ENCODE results near the gene C6. TPM values are rescaled to one million over a fixed set of nuclear protein-coding genes. Genes with fewer than 3 reads are reported as not detected.
"Not testable (repeated sequence)": the region's sequence is repeated elsewhere in the genome, so short reads cannot be mapped to it uniquely, and the experiment has no call there.

Gene C6
- total RNA-seq, 1 donor = 0.27 TPM

- TF ChIP-seq, protein P1, sequence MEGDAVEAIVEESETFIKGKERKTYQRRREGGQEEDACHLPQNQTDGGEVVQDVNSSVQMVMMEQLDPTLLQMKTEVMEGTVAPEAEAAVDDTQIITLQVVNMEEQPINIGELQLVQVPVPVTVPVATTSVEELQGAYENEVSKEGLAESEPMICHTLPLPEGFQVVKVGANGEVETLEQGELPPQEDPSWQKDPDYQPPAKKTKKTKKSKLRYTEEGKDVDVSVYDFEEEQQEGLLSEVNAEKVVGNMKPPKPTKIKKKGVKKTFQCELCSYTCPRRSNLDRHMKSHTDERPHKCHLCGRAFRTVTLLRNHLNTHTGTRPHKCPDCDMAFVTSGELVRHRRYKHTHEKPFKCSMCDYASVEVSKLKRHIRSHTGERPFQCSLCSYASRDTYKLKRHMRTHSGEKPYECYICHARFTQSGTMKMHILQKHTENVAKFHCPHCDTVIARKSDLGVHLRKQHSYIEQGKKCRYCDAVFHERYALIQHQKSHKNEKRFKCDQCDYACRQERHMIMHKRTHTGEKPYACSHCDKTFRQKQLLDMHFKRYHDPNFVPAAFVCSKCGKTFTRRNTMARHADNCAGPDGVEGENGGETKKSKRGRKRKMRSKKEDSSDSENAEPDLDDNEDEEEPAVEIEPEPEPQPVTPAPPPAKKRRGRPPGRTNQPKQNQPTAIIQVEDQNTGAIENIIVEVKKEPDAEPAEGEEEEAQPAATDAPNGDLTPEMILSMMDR (IDR thresholded peaks at IDR 0.05; ENCODE audit: insufficient read depth, low read length) = no peak
Observed at GRCh38 chr5:41243558-41243957, 30.2 kb upstream of the C6 start.

DNA sequence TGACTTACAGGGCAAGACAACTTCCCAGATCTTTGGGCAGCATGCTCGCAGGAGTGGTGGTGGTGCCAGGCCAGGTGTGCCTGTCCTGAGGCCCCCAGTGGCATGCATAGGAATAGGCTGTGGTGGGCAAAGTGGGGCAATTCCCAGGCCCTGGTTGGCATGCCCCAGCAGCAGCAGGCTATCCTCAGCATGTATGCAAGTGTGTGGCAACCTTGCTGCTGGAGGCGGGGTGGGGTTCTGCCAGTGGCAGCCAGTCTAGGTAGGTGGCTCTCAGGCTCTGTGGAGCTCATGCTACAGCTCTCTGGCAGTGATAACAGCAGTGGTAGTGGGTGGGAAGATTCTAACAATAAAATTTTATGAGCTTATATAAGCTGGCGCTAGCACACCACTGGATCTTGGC lies 27.7 kb upstream of the C6 start:
- TF ChIP-seq, protein P1 (IDR thresholded peaks at IDR 0.05; ENCODE audit: insufficient read depth, low read length) = no peak
- DNase-seq (ENCODE audit: low read depth) = no peak
- H3K4me3 ChIP-seq (ENCODE audit: low read depth, low read length) = no peak overlapping the region

More at GRCh38 chr5:41243558-41243957, 30.2 kb upstream of the C6 start:
- H3K4me3 ChIP-seq (ENCODE audit: low read depth, low read length) = no peak overlapping the region
- no peak for DNase-seq (ENCODE audit: low read depth)

DNA sequence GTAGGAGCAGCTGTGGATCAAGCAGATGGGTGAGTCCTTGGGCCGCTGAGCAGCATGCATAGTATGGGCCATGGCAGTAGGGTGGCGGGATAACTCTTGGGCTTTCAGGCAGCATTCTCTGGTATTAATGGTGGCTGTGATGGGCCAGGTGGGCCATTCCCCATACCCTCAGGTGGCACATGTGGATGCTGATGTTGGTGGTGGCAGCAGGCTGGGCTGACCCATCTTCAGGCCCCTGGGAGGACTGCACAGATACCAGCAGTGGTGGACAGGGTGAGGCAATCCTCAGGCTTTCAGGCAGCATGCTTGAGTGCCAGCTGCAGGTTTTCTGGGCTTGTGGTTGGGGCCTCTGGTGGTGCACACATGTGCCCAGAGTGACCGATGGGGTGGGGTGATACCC lies 27.1 kb upstream of the C6 start:
- H3K4me3 ChIP-seq (ENCODE audit: low read depth, low read length) = no peak overlapping the region
- DNase-seq (ENCODE audit: low read depth) = no peak
- TF ChIP-seq, protein P1 (IDR thresholded peaks at IDR 0.05; ENCODE audit: insufficient read depth, low read length) = no peak

DNA sequence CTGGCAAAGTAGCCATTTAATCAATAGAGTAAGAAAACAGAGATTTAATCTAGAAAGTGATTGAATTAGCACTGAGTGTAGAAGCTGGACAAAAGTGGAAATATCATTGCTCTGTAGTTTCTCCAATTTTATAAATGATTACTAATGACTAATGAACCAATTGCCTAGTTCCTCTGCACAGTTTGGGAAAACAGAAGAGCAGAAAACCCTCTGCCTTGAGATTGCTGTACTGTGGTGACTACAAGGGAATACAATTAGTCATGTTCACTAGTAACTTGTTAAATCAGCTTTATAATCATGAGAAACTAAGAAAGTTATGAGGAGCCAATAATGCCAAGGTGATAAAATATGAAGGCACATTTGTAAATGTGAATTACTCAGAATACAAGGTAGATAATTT lies 21.1 kb upstream of the C6 start:
- TF ChIP-seq, protein P1 (IDR thresholded peaks at IDR 0.05; ENCODE audit: insufficient read depth, low read length) = no peak
- no peak overlapping the region for H3K4me3 ChIP-seq (ENCODE audit: low read depth, low read length)
- no peak for DNase-seq (ENCODE audit: low read depth)

GRCh38 chr5:41232797-41233196 lies 19.5 kb upstream of the C6 start:
- TF ChIP-seq, protein P1 (IDR thresholded peaks at IDR 0.05; ENCODE audit: insufficient read depth, low read length) = no peak
- no peak for DNase-seq (ENCODE audit: low read depth)
- no peak overlapping the region for H3K4me3 ChIP-seq (ENCODE audit: low read depth, low read length)

DNA sequence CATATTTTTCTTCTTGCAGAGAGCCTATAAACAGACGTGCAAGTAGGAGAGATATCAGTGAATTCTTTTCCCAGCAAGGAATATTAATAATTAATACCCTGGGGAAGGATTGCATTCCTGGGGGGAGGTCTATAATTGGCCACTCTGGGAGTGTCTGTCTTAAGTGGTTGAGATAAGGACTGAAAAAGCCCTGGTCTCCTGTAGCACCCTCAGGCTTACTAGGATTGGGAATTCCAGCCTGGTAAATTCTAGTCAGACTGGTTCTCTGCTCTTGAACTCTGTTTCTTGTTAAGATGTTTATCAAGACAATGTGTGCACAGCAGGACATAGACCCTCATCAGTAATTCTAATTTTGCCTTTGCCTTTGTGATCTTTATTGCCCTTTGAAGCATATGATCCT lies 16.9 kb upstream of the C6 start:
- not testable (repeated sequence) for DNase-seq (ENCODE audit: low read depth); H3K4me3 ChIP-seq (ENCODE audit: low read depth, low read length)

DNA sequence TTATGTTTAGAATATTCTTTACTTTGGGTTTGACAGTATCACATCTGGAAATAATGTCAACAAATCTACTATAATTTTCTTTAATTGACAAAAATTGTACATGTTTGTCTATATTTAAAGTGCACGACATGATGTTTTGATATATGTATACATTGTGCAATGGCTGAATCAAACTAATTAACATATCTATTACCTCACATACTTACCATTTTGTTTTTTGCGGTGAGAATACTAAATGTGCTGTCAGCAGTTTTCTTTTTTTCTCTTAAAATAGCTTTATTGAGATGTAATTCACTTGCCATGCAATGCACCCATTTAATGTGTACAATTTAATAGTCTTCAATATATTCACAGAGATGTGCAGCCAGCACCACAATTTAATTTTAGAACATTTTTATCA lies 10.6 kb upstream of the C6 start:
- TF ChIP-seq, protein P1 (IDR thresholded peaks at IDR 0.05; ENCODE audit: insufficient read depth, low read length) = no peak
- H3K4me3 ChIP-seq (ENCODE audit: low read depth, low read length) = no peak overlapping the region
- DNase-seq (ENCODE audit: low read depth) = no peak

All from fibroblast of the aortic adventitia (primary cell).